Measurements from ENCODE around the gene LKAAEAR1. TPM values are rescaled to one million over a fixed set of nuclear protein-coding genes. Genes with fewer than 3 reads are reported as not detected.
"Not testable (repeated sequence)": the region's sequence is repeated elsewhere in the genome, so short reads cannot be mapped to it uniquely, and the experiment has no call there.

LKAAEAR1 gene
- total and polyA plus RNA-seq, 9 of the 15 experiments (the other 6 are each of a cell fraction or from before 2014, with no cell fraction given) = not detected

- no peak for TF ChIP-seq HMG20B (CRISPR knock-in tag; IDR thresholded peaks at IDR 0.05)
Observed at GRCh38 chr20:64129146-64129782, 45.1 kb upstream of the LKAAEAR1 start (continued).

GRCh38 chr20:64123517-64123916, 39.3 kb upstream of the LKAAEAR1 start:
- peaks cover 3 to 10% of the 10 kb centered on the region in 2 experiments; a peak in 2 of 5 replicates for H3K4me1 ChIP-seq (replicated peaks in 1 of 2; ENCODE audit: control insufficient read depth in 2 of 2, insufficient read depth in 2 of 2, low read length in 2 of 2)
- BruUV-seq (replicated peaks); DNase-seq (ENCODE audit: extremely low read depth in 1 of 4, low spot score in 3 of 4); H3K36me3 ChIP-seq (ENCODE audit: control insufficient read depth, insufficient read depth, low read length); POLR2A ChIA-PET; FAIRE-seq; H3K9ac ChIP-seq (ENCODE audit: insufficient read depth in 1 of 2, low read depth in 2 of 2, low read length in 2 of 2); H4K20me1 ChIP-seq (replicated peaks; ENCODE audit: control insufficient read depth, insufficient read depth, low read length); H3K79me2 ChIP-seq (ENCODE audit: control insufficient read depth, insufficient read depth, low read length); H3K27ac ChIP-seq (ENCODE audit: extremely low read depth, low read depth, low read length); H3K9me1 ChIP-seq (ENCODE audit: control insufficient read depth, insufficient read depth, low read length); H3K9me3 ChIP-seq (replicated peaks; ENCODE audit: control insufficient read depth, insufficient read depth, low read depth, low read length); H3K4me3 ChIP-seq; ATAC-seq; CTCF ChIA-PET (ENCODE audit: low intra/inter-chr PET ratio); H2AFZ ChIP-seq (ENCODE audit: low read depth, low read length); H3K4me2 ChIP-seq (ENCODE audit: insufficient read depth, low read length); in situ Hi-C loops (cut with MboI): not testable (repeated sequence)
- 2% methylated on average over 11 of the region's 11 CpGs for WGBS (ENCODE audit: insufficient coverage, low coverage, missing lambda C conversion rate)
- H3K27me3 ChIP-seq (ENCODE audit: control insufficient read depth in 2 of 2, insufficient read depth in 2 of 2, low read length in 2 of 2) = peaks cover 0 to 14% of the 10 kb centered on the region in 2 experiments; a peak in 2 of 5 replicates
- intact Hi-C loops (cut with micrococcal nuclease) = loop anchor here (5.0 kb wide), 1 partner anchor 86 kb away; the partner anchor contains the start of gene C20orf204

GRCh38 chr20:64122927-64123326, 38.7 kb upstream of the LKAAEAR1 start:
- H2AFZ ChIP-seq (ENCODE audit: low read depth, low read length); H4K20me1 ChIP-seq (replicated peaks; ENCODE audit: control insufficient read depth, insufficient read depth, low read length); H3K79me2 ChIP-seq (ENCODE audit: control insufficient read depth, insufficient read depth, low read length); H3K36me3 ChIP-seq (ENCODE audit: control insufficient read depth, insufficient read depth, low read length); H3K9me1 ChIP-seq (ENCODE audit: control insufficient read depth, insufficient read depth, low read length); H3K4me3 ChIP-seq; FAIRE-seq; H3K4me2 ChIP-seq (ENCODE audit: insufficient read depth, low read length); BruUV-seq (replicated peaks); ATAC-seq; H3K27ac ChIP-seq (ENCODE audit: extremely low read depth, low read depth, low read length); in situ Hi-C loops (cut with MboI); CTCF ChIA-PET (ENCODE audit: low intra/inter-chr PET ratio); H3K9me3 ChIP-seq (replicated peaks; ENCODE audit: control insufficient read depth, insufficient read depth, low read depth, low read length); H3K9ac ChIP-seq (ENCODE audit: insufficient read depth in 1 of 2, low read depth in 2 of 2, low read length in 2 of 2); DNase-seq (ENCODE audit: extremely low read depth in 1 of 4, low spot score in 3 of 4): not testable (repeated sequence)
- Histone ChIP-seq H3K4me1 (replicated peaks in 1 of 2; ENCODE audit: control insufficient read depth in 2 of 2, insufficient read depth in 2 of 2, low read length in 2 of 2) (peaks cover 3 to 10% of the 10 kb centered on the region in 2 experiments; a peak in 2 of 5 replicates), H3K27me3 (ENCODE audit: control insufficient read depth in 2 of 2, insufficient read depth in 2 of 2, low read length in 2 of 2) (peaks cover 0 to 14% of the 10 kb centered on the region in 2 experiments; a peak in 2 of 5 replicates)
- POLR2A ChIA-PET = interaction anchor here (1.2 kb wide), 1 partner anchor 15 kb away, joined by 3 read pairs; no protein-coding TSS in a partner anchor
- WGBS (ENCODE audit: insufficient coverage, low coverage, missing lambda C conversion rate) = 3% methylated on average over 11 of the region's 11 CpGs
- intact Hi-C loops (cut with micrococcal nuclease) = loop anchor here (5.0 kb wide), 1 partner anchor 86 kb away; the partner anchor contains the start of gene C20orf204

Data from K562 (cell line).